ENCODE results near the gene ZBTB20.

DNA sequence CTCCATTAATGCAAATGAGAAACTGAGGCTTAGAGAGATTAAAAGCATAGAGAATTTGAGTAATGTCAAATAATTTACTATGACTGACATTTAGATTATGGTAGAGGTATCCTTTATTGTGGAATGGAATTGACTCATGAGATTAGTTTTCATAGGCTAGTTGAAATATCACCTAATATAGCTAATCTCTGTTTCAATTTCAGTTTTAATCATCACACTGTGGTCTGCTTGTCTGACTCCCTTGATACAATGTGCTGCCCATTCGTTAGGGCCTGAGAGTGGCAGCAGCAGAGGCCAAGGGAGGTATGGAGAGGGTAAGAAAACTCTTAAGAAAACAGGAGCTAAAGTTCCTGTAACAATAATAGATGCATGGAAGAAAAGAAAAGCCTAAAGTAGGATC lies 13.2 kb upstream of the ZBTB20 start:
- TF ChIP-seq, protein P1, sequence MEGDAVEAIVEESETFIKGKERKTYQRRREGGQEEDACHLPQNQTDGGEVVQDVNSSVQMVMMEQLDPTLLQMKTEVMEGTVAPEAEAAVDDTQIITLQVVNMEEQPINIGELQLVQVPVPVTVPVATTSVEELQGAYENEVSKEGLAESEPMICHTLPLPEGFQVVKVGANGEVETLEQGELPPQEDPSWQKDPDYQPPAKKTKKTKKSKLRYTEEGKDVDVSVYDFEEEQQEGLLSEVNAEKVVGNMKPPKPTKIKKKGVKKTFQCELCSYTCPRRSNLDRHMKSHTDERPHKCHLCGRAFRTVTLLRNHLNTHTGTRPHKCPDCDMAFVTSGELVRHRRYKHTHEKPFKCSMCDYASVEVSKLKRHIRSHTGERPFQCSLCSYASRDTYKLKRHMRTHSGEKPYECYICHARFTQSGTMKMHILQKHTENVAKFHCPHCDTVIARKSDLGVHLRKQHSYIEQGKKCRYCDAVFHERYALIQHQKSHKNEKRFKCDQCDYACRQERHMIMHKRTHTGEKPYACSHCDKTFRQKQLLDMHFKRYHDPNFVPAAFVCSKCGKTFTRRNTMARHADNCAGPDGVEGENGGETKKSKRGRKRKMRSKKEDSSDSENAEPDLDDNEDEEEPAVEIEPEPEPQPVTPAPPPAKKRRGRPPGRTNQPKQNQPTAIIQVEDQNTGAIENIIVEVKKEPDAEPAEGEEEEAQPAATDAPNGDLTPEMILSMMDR (IDR thresholded peaks at IDR 0.05; ENCODE audit: insufficient read depth, low read depth, low read length), result no peak
- TF ChIP-seq EZH2 (IDR thresholded peaks at IDR 0.05; ENCODE audit: insufficient read depth, low read length), result no peak
